ENCODE measurements around the gene BLNK. TPM values are rescaled to one million over a fixed set of nuclear protein-coding genes. Genes with fewer than 3 reads are reported as not detected.

Gene BLNK
- total and polyA plus RNA-seq, 4 donors: 4.1 to 18.7 (median 6.4) TPM

- H3K27me3 ChIP-seq (ENCODE audit: control insufficient read depth in 3 of 3, insufficient read depth in 3 of 3, low read length in 2 of 3): peaks cover 0 to 3% (median 0%) of the 10 kb centered on the region in 3 donors
- peaks cover 0 to 5% (median 0%) of the 10 kb centered on the region in 4 donors for H3K36me3 ChIP-seq (ENCODE audit: control insufficient read depth in 4 of 4, insufficient read depth in 4 of 4, low read length in 4 of 4)
- no peaks in the 10 kb centered on the region for H3K4me1 ChIP-seq (ENCODE audit: control insufficient read depth in 5 of 5, insufficient read depth in 5 of 5, low read length in 5 of 5)
- DNase-seq (no peak), ATAC-seq (ENCODE audit: insufficient read depth, low FRiP score) (no peak)
- H3K9me3 ChIP-seq (ENCODE audit: control insufficient read depth in 4 of 4, insufficient read depth in 3 of 4, low read length in 3 of 4): no peaks in the 10 kb centered on the region
- H3K27ac ChIP-seq (ENCODE audit: low read depth in 1 of 2, low read length in 1 of 2): no peak overlapping the region
- H3K9ac ChIP-seq (ENCODE audit: insufficient read depth in 1 of 2, low read length in 2 of 2): no peak overlapping the region
- no peak overlapping the region for H3K4me3 ChIP-seq
- TF ChIP-seq CTCF (IDR thresholded peaks at IDR 0.05; ENCODE audit: control extremely low read depth, extremely low read depth): no peak
- WGBS, 2 donors: 80 to 90% methylated on average over 4 of the region's 4 CpGs
Measured at GRCh38 chr10:96217711-96218110, 53.7 kb downstream of the BLNK start.

- peaks cover 0 to 3% (median 0%) of the 10 kb centered on the region in 3 donors for H3K27me3 ChIP-seq (ENCODE audit: control insufficient read depth in 3 of 3, insufficient read depth in 3 of 3, low read length in 2 of 3)
- ATAC-seq (ENCODE audit: insufficient read depth, low FRiP score) (no peak), DNase-seq (no peak)
- H3K36me3 ChIP-seq (ENCODE audit: control insufficient read depth in 4 of 4, insufficient read depth in 4 of 4, low read length in 4 of 4): peaks cover 0 to 3% (median 0%) of the 10 kb centered on the region in 4 donors
- no peak overlapping the region for H3K9ac ChIP-seq (ENCODE audit: insufficient read depth in 1 of 2, low read length in 2 of 2)
- TF ChIP-seq CTCF (IDR thresholded peaks at IDR 0.05; ENCODE audit: control extremely low read depth, extremely low read depth): no peak
- 89 to 92% methylated on average over 5 of the region's 5 CpGs for WGBS, 2 donors
- H3K4me3 ChIP-seq: no peak overlapping the region
- H3K27ac ChIP-seq (ENCODE audit: low read depth in 1 of 2, low read length in 1 of 2): no peak overlapping the region
- H3K9me3 ChIP-seq (ENCODE audit: control insufficient read depth in 4 of 4, insufficient read depth in 3 of 4, low read length in 3 of 4): no peaks in the 10 kb centered on the region
- H3K4me1 ChIP-seq (ENCODE audit: control insufficient read depth in 5 of 5, insufficient read depth in 5 of 5, low read length in 5 of 5): no peaks in the 10 kb centered on the region
Measured at GRCh38 chr10:96216775-96217174, 54.6 kb downstream of the BLNK start.

- WGBS, 2 donors: 80 to 81% methylated on average over 1 of the region's 1 CpG
- Histone ChIP-seq H3K4me1 (ENCODE audit: control insufficient read depth in 5 of 5, insufficient read depth in 5 of 5, low read length in 5 of 5) (no peaks in the 10 kb centered on the region), H3K27me3 (ENCODE audit: control insufficient read depth in 3 of 3, insufficient read depth in 3 of 3, low read length in 2 of 3) (no peaks in the 10 kb centered on the region), H3K27ac (ENCODE audit: low read depth in 1 of 2, low read length in 1 of 2) (no peak overlapping the region), H3K36me3 (ENCODE audit: control insufficient read depth in 4 of 4, insufficient read depth in 4 of 4, low read length in 4 of 4) (peaks cover 0 to 3% (median 0%) of the 10 kb centered on the region in 4 donors), H3K9ac (ENCODE audit: insufficient read depth in 1 of 2, low read length in 2 of 2) (no peak overlapping the region), H3K9me3 (ENCODE audit: control insufficient read depth in 4 of 4, insufficient read depth in 3 of 4, low read length in 3 of 4) (no peaks in the 10 kb centered on the region), H3K4me3 (no peak overlapping the region)
- DNase-seq (no peak), ATAC-seq (ENCODE audit: insufficient read depth, low FRiP score) (no peak)
- no peak for TF ChIP-seq CTCF (IDR thresholded peaks at IDR 0.05; ENCODE audit: control extremely low read depth, extremely low read depth)
Measured at GRCh38 chr10:96212911-96213310, 58.5 kb downstream of the BLNK start.

- no peak overlapping the region for H3K4me3 ChIP-seq
- no peak for TF ChIP-seq CTCF (IDR thresholded peaks at IDR 0.05; ENCODE audit: control extremely low read depth, extremely low read depth)
- no peaks in the 10 kb centered on the region for H3K4me1 ChIP-seq (ENCODE audit: control insufficient read depth in 5 of 5, insufficient read depth in 5 of 5, low read length in 5 of 5)
- ATAC-seq (ENCODE audit: insufficient read depth, low FRiP score) (no peak), DNase-seq (no peak)
- H3K27me3 ChIP-seq (ENCODE audit: control insufficient read depth in 3 of 3, insufficient read depth in 3 of 3, low read length in 2 of 3): no peaks in the 10 kb centered on the region
- H3K9ac ChIP-seq (ENCODE audit: insufficient read depth in 1 of 2, low read length in 2 of 2): no peak overlapping the region
- H3K9me3 ChIP-seq (ENCODE audit: control insufficient read depth in 4 of 4, insufficient read depth in 3 of 4, low read length in 3 of 4): no peaks in the 10 kb centered on the region
- H3K27ac ChIP-seq (ENCODE audit: low read depth in 1 of 2, low read length in 1 of 2): no peak overlapping the region
- H3K36me3 ChIP-seq (ENCODE audit: control insufficient read depth in 4 of 4, insufficient read depth in 4 of 4, low read length in 4 of 4): peaks cover 0 to 3% (median 0%) of the 10 kb centered on the region in 4 donors
Measured at GRCh38 chr10:96211764-96212163, 59.6 kb downstream of the BLNK start.

Measured in lung (tissue), 12 donors.